Dendritic cell treated with granulocyte-macrophage colony-stimulating factor and Interleukin-4, amounts not matched to agents 40 ng/mL and 50 ng/mL, for 4 days (primary cell): ENCODE measurements around the gene TNFRSF4.

Experiments used
- H3K27ac Mint-ChIP-seq: one replicate; pipeline ENCODE4 v1.8.0; 2022; ENCODE audit warnings: mild to moderate bottlenecking, mixed read lengths
- H3K27me3 Mint-ChIP-seq: one replicate; pipeline ENCODE4 v1.8.0; 2022; ENCODE audit warnings: mild to moderate bottlenecking, mixed read lengths
- H3K36me3 Mint-ChIP-seq: one replicate; pipeline ENCODE4 v1.8.0; 2022; ENCODE audit warnings: low read depth, mixed read lengths
- H3K4me1 Mint-ChIP-seq: one replicate; pipeline ENCODE4 v1.8.0; 2022; ENCODE audit warnings: low read depth, mixed read lengths
- H3K4me3 Mint-ChIP-seq: one replicate; pipeline ENCODE4 v1.8.0; 2022; ENCODE audit warnings: mild to moderate bottlenecking, moderate library complexity, mixed read lengths
- H3K9me3 Mint-ChIP-seq: one replicate; pipeline ENCODE4 v1.8.0; 2022; ENCODE audit warnings: mixed read lengths
- intact Hi-C: fragments of 100-400 bp; cut with micrococcal nuclease; formaldehyde crosslinking; loops from one replicate; pipeline ENCODE4 v1.15.0; 2022

Gene TNFRSF4

DNA sequence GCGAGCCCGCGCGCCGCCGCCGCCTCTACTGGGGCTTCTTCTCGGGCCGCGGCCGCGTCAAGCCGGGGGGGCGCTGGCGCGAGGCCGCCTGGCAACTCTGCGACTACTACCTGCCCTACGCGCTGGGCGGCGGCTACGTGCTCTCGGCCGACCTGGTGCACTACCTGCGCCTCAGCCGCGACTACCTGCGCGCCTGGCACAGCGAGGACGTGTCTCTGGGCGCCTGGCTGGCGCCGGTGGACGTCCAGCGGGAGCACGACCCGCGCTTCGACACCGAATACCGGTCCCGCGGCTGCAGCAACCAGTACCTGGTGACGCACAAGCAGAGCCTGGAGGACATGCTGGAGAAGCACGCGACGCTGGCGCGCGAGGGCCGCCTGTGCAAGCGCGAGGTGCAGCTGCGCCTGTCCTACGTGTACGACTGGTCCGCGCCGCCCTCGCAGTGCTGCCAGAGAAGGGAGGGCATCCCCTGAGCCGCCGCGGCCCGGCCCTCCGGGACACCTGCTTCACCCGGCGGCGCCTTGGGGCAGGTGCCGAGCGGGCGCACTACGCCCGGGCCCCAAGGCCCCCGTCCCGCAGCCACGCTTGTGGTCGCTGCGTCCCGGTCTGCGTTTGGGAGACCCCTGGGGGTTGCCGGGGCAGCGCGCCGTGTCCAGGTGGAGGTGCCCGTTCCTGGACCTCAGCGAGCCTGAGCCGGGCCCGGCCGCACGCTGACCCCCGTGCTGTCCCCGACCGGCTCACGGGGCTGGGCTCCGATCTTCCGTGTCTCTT, 19.0 kb upstream of the TNFRSF4 start:
- peaks cover 37% of the 10 kb centered on the region for H3K4me1 Mint-ChIP-seq
- H3K36me3 Mint-ChIP-seq: peaks cover 54% of the 10 kb centered on the region
- peak overlapping the region; percentile 67 for H3K4me3 Mint-ChIP-seq
- intact Hi-C loops: no loop called here
- no peaks in the 10 kb centered on the region for H3K9me3 Mint-ChIP-seq
- peak overlapping the region; percentile 63 for H3K27ac Mint-ChIP-seq
- H3K27me3 Mint-ChIP-seq: peaks cover 10% of the 10 kb centered on the region

DNA sequence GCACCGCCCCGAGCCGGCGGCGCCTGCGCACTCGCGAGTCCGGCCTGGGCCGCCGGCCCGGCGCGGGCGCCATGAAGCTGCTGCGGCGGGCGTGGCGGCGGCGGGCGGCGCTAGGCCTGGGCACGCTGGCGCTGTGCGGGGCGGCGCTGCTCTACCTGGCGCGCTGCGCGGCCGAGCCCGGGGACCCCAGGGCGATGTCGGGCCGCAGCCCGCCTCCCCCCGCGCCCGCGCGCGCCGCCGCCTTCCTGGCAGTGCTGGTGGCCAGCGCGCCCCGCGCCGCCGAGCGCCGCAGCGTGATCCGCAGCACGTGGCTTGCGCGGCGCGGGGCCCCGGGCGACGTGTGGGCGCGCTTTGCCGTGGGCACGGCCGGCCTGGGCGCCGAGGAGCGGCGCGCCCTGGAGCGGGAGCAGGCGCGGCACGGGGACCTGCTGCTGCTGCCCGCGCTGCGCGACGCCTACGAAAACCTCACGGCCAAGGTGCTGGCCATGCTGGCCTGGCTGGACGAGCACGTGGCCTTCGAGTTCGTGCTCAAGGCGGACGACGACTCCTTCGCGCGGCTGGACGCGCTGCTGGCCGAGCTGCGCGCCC, 18.3 kb upstream of the TNFRSF4 start, which contains the start of gene B3GALT6:
B3GALT6 (plus strand) TSS at position 30 of the 588 bp plus-strand sequence; CDS start at position 72, 42 bp downstream.
- peak within 1 kb of the TSS; percentile 90 for H3K4me3 Mint-ChIP-seq
- H3K27ac Mint-ChIP-seq: peak within 1 kb of the TSS; percentile 91

DNA sequence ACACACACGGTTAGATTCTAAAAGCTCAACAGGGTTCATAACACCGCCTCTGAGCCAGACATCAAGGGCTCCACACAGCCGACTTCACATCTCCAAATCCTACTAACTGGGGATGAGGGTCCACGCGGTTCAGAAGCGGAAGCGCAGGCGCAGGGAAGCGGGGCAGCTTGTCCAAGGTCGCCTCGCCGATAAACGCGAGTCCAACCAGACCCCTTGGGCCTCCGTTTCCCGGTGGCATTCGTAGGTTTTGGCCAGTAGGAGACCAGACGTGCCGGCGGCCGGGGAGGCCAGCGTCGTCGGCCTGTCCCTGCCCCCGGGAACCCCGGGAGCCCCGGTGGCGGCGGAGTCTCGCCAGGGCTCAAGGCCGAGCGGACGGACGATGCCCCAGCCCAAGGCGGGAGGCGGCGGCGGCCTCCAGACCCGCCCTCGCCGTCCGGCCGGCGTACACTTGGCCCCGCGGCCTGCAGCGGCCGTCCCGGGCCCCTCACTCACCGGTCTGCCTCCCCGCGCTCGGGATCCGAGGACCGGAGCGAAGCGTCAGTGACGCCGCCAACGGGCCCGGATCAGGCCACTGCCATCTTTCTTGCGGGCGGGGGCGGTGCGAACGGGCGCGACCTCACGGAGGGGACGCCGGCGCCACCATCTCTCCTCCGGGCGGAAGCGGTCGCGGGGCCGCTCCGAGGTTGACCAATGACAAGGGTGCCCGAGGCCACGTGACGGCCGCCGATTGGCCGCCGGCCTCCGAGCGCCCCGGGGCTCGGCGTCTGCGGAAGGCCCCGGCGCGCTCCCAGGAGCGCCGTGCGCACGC, 17.7 kb upstream of the TNFRSF4 start, which contains the start of gene SDF4:
SDF4 (minus strand) TSS at position 602 of the 808 bp plus-strand sequence. CDS start 3,229 bp downstream, outside the sequence.
- Mint-ChIP-seq H3K27me3 (no peaks in the 10 kb centered on the region), H3K4me3 (peak within 1 kb of the TSS; percentile 90), H3K27ac (peak within 1 kb of the TSS; percentile 91), H3K4me1 (peaks cover 37% of the 10 kb centered on the region), H3K36me3 (peaks cover 68% of the 10 kb centered on the region), H3K9me3 (no peaks in the 10 kb centered on the region)
- intact Hi-C loops: loop anchor here (2.0 kb wide), 1 partner anchor 115 kb away; the partner anchor contains the start of gene C1orf159

More for the DNA sequence above, 18.3 kb upstream of the TNFRSF4 start, which contains the start of gene B3GALT6:
- peaks cover 37% of the 10 kb centered on the region for H3K4me1 Mint-ChIP-seq
- intact Hi-C loops: no loop called here
- peaks cover 61% of the 10 kb centered on the region for H3K36me3 Mint-ChIP-seq
- H3K27me3 Mint-ChIP-seq: peaks cover 6% of the 10 kb centered on the region
- no peaks in the 10 kb centered on the region for H3K9me3 Mint-ChIP-seq

DNA sequence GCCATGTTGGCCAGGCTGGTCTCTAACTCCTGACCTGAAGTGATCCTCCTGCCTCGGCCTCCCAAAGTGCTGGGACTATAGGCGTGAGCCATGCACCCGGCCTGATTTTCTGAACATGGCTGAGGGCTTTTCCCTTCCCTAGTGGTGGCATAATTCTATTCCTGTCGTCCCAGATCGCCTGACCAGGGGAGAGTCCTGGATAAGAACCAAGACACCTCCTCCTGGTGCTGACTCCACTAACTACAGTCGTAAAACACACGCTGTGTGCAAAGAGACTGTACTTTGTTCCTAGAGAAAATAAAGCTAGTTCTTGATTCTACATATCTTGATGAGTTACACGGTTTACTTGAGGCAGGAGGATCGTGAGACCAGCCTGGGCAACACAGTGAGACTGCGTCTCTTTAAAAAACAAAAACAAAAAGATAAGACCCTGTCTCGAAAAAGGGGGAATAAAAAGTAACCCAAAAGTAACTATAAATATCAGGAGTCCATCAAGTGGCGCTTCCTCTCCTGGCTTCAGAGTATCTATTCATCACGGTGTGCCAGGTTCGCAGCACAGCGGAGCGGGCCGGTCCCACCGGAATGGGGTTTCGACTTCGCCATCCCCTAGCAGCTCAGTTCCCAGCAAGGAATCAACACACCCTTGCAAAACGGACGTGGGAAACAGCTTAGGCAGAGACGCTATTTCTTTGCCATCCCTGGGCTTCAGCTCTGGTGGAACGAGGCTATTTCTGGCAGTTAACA, 16.9 kb upstream of the TNFRSF4 start:
- peaks cover 40% of the 10 kb centered on the region for H3K4me1 Mint-ChIP-seq
- peak overlapping the region; percentile 91 for H3K27ac Mint-ChIP-seq

DNA sequence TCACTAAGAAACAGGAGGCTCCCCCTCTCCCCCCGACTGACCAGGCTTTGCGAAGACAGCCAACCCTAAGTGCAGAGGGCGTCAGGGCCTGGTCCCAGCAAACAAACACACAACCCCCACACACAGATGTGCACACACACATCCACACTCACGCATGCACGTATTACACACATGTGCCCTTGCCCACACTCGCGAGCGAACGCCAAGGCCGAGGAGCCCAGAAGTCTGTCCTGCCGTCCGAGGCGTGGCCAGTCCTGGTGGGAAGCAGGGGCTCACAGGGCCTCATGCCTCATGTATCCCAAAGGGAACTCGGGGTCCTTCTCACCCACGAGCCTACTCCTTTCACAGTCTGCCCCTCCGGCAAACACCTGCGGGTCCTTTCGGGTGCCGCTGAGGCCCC, 15.8 kb upstream of the TNFRSF4 start:
- Mint-ChIP-seq H3K4me1 (peaks cover 46% of the 10 kb centered on the region), H3K4me3 (no peak overlapping the region), H3K36me3 (peaks cover 80% of the 10 kb centered on the region), H3K9me3 (no peaks in the 10 kb centered on the region), H3K27me3 (no peaks in the 10 kb centered on the region), H3K27ac (peak overlapping the region; percentile 91)
- intact Hi-C loops: loop anchor here (2.0 kb wide), 1 partner anchor 113 kb away; the partner anchor contains the start of gene C1orf159

More for the DNA sequence above, 16.9 kb upstream of the TNFRSF4 start:
- Mint-ChIP-seq H3K4me3 (peak overlapping the region; percentile 90), H3K27me3 (no peaks in the 10 kb centered on the region), H3K36me3 (peaks cover 76% of the 10 kb centered on the region), H3K9me3 (no peaks in the 10 kb centered on the region)
- intact Hi-C loops: loop anchor here (2.0 kb wide), 1 partner anchor 114 kb away; the partner anchor contains the start of gene C1orf159

DNA sequence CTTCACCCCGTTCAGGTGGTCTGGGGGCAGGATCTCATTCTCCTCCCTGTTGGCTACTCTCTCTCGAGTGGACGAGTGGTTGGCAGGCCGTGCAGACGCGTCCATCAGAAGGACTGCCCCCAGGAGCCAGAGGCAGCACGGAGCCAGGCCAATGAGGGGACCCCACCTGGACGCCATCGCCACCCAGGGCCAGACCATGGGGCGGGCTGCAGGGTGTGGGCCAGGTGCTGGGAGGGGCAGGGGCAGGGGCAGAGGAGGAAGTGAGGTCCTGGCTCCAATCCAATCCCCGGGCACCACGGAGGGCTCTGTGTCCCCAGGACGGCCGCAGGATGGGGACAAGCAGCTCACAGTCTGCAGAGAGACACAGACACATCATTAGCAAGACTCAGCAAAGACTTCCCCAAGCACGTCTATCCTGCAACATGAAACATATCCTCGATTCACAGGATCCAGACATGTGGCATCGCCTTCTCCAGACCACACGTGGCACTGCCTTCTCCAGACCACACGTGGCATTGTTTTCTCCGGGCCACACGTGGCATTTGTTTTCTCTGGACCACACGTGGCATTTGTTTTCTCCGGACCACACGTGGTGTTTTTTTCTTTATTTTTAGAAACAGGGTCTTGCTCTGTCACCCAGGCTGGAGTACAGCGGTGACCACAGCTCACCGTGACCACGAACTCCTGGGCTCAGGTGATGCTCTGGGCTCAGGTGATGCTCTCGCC, 14.8 kb upstream of the TNFRSF4 start:
- Mint-ChIP-seq H3K4me1 (peaks cover 37% of the 10 kb centered on the region), H3K27me3 (no peaks in the 10 kb centered on the region), H3K27ac (no peak overlapping the region), H3K36me3 (peaks cover 80% of the 10 kb centered on the region), H3K4me3 (no peak overlapping the region), H3K9me3 (no peaks in the 10 kb centered on the region)
- intact Hi-C loops: no loop called here

DNA sequence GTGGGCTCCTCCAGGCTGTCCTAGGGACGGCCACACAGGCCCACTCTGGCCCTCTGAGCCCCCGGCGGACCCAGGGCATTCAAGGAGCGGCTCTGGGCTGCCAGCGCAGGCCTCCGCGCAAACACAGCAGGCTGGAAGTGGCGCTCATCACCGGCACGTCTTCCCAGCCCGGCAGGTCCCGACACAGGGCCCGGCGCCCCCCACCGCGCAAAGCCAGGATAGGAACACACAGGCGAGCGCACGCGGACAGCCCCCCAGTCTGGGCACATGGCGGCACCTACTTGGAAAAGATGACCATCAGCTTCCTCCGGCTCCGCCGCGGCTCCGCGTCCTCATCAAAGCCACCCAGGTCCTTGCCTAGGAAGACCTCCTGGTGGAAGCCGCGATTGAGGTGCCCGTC, 14.2 kb upstream of the TNFRSF4 start:
- Mint-ChIP-seq H3K27ac (no peak overlapping the region), H3K4me3 (no peak overlapping the region), H3K4me1 (peaks cover 31% of the 10 kb centered on the region), H3K9me3 (no peaks in the 10 kb centered on the region), H3K36me3 (peaks cover 80% of the 10 kb centered on the region), H3K27me3 (no peaks in the 10 kb centered on the region)
- intact Hi-C loops: no loop called here

DNA sequence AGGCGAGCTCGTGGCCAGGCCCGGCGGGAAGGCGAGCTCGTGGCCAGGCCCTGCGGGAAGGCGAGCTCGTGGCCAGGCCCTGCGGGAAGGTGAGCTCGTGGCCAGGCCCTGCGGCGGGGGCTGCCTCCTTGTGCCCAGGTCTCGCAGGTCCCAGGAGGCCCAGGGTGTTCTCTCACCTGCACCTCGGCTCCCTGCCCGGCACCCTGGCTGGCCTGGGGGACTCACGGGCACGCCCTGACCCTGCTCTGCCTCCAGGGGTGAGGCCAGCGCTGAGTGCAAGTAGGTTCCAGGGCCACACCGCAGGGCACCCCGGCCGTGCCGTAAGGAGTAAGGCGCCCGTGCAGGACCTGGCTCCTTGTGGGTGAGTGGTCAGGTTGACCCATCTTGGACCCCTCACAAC, 13.4 kb upstream of the TNFRSF4 start:
- no peaks in the 10 kb centered on the region for H3K27me3 Mint-ChIP-seq
- H3K27ac Mint-ChIP-seq: no peak overlapping the region
- no peaks in the 10 kb centered on the region for H3K9me3 Mint-ChIP-seq
- intact Hi-C loops: no loop called here
- H3K36me3 Mint-ChIP-seq: peaks cover 87% of the 10 kb centered on the region
- H3K4me1 Mint-ChIP-seq: peaks cover 27% of the 10 kb centered on the region
- H3K4me3 Mint-ChIP-seq: no peak overlapping the region

DNA sequence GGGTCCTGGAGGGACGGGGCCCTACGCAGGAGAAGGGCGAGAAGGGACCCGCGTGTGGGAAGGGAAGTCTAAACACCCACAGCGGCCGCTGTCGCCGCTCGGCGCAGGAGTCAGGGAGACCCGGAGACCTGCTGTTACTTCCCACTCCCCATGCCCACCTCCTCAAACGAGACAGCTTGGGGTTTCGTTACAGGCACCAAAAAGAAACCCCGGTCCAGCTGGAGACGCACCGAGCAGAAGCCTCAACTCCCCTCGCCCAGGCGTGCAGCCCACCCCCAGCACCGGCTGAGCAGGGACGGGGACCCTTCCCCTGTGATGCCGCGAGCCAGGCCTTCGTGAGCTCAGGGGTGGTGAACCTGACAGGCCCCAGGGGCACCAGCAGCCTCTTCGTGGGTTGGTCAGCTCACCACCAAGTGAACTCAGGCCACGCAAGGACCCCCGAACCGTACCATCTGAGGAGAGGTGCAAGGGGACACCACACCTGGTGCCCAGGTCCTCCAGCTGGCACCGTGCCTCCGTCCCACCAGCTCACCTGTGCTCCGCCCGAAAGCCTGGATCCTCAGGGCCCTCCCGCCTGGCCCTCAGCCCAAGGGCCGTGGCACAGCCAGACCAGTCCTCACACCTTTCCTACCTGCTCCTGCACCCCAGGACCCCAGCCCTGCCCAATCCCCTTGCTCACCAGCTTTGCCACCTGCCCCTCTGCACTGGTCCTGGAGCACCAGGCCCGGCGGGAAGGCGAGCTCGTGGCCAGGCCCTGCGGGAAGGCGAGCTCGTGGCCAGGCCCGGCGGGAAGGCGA, 12.8 kb upstream of the TNFRSF4 start:
- H3K9me3 Mint-ChIP-seq: no peaks in the 10 kb centered on the region
- peaks cover 93% of the 10 kb centered on the region for H3K36me3 Mint-ChIP-seq
- H3K4me3 Mint-ChIP-seq: no peak overlapping the region
- intact Hi-C loops: no loop called here
- H3K27me3 Mint-ChIP-seq: no peaks in the 10 kb centered on the region
- no peak overlapping the region for H3K27ac Mint-ChIP-seq
- peaks cover 27% of the 10 kb centered on the region for H3K4me1 Mint-ChIP-seq

DNA sequence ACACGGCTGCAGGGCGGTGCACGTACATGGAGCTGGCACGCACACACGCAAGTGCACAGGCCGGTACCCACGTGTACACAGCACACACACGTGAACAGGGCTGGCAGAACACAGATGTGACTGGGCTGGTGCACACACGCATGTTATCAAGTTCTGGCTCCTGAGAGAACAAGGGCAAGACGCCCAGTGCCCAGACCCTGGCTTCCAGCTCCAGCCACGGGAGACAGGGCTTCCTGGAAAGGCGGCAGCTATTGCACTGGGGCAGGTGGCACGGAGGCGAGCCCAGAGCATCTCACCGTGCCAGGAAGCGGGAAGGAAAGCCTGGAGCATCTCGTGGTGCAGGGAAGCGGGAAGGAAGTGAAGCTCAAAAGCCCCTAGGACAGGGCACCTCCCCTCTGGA, 12.0 kb upstream of the TNFRSF4 start:
- H3K27ac Mint-ChIP-seq: no peak overlapping the region
- no peaks in the 10 kb centered on the region for H3K27me3 Mint-ChIP-seq
- H3K4me1 Mint-ChIP-seq: peaks cover 26% of the 10 kb centered on the region
- H3K36me3 Mint-ChIP-seq: peaks cover 95% of the 10 kb centered on the region
- no peak overlapping the region for H3K4me3 Mint-ChIP-seq
- intact Hi-C loops: no loop called here
- no peaks in the 10 kb centered on the region for H3K9me3 Mint-ChIP-seq

DNA sequence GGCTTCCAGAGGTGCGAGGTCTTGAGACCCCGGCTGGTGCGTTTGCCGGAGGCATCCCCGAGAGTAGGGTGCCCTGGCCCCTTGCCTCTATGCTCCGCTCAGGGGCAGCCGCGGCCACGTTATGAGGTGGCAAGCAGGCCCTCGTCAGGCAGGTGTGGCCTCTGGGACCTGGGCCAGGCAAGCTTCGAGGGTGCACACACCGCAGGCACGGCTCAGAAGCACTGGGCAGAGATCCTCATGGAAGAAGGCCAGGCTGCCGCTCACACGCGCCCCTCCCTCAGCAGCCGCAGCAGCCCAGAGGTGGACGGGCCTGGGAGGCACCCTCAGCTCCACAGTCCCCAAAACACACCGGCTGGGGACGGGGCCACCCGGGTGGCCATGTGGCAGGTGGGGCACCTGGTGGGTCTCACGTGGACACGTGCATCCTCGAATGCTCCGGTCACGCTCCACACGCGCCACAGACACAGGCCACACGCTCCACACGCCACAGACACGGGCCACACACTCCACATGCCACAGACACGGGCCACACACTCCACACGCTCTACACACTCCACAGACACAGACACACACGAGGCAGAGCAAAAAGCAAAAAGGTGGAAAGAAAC, 11.4 kb upstream of the TNFRSF4 start:
- Mint-ChIP-seq H3K4me1 (peaks cover 21% of the 10 kb centered on the region), H3K36me3 (peaks cover 100% of the 10 kb centered on the region), H3K27ac (no peak overlapping the region), H3K27me3 (no peaks in the 10 kb centered on the region), H3K9me3 (no peaks in the 10 kb centered on the region), H3K4me3 (no peak overlapping the region)
- intact Hi-C loops: no loop called here

DNA sequence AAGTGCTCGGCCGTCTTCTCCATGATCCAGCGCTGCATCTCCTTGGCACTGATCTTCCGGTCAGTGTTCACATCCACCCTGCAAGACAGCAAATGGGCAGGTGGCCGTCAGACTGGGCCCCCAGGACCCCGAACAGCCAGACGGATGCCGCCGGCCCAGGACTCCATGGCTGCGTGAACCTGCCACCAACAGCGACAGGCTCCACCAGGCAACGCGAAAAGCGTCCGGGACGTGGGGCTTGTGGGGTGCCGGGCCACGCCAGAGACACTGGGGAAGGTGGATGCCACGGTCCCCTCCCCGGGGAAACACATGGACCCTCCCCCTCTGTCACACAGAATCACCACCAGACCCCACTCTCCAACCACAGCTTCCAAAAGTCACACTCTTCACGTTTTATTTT, 9.9 kb upstream of the TNFRSF4 start:
- Mint-ChIP-seq H3K4me3 (no peak overlapping the region), H3K4me1 (peaks cover 9% of the 10 kb centered on the region), H3K9me3 (no peaks in the 10 kb centered on the region), H3K27me3 (no peaks in the 10 kb centered on the region), H3K36me3 (peaks cover 100% of the 10 kb centered on the region), H3K27ac (no peak overlapping the region)
- intact Hi-C loops: no loop called here
